Skeletal muscle cell (primary cell): ENCODE measurements around the gene ITM2C.

ENCODE experiments used
- DNase-seq: peaks from one replicate; pipeline ENCODE4 v3.0.0-alpha.2; 2010; ENCODE audit warnings: low read depth
- H3K4me3 ChIP-seq: 2 replicates; pipeline ENCODE4 v1.5.1; 2011; ENCODE audit warnings: low read depth, mild to moderate bottlenecking, control low read depth, low read length, moderate library complexity

Gene ITM2C

DNA sequence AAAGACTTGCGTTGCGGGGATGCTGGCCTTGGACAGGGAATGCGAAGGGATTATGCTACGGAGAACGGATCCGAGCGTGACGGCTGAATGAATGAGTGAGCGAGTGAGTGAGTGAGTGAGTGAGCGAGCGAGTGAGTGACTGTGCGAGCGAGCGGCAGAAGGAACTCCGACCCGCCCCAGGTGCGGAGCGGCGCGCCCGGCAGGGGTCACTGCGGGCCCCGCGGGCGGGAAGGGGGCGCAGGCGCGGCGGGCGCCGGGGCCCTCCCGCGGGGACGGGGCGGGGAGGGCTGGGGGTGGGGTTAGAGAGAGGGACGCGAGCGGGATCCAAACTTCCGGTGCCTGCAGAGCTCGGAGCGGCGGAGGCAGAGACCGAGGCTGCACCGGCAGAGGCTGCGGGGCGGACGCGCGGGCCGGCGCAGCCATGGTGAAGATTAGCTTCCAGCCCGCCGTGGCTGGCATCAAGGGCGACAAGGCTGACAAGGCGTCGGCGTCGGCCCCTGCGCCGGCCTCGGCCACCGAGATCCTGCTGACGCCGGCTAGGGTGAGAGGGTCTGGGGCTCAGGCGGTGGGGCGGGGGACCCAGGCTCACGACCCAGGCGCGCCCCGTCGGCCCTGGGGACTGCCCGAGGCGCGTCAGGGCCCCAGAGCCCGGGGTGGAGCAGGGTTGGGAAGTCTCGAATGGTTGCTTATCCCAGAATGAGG lies at the start of gene ITM2C:
ITM2C (plus strand) TSS at position 338 of the 702 bp plus-strand sequence; CDS start at position 422, 84 bp downstream.
- DNase-seq, result no peak

GRCh38 chr2:230815088-230815487 lies 49.7 kb upstream of the ITM2C start:
- no peak for DNase-seq
- no peak overlapping the region for H3K4me3 ChIP-seq

More for the DNA sequence above, at the start of gene ITM2C:
- H3K4me3 ChIP-seq, result peak within 1 kb of the TSS; percentile 78

DNA sequence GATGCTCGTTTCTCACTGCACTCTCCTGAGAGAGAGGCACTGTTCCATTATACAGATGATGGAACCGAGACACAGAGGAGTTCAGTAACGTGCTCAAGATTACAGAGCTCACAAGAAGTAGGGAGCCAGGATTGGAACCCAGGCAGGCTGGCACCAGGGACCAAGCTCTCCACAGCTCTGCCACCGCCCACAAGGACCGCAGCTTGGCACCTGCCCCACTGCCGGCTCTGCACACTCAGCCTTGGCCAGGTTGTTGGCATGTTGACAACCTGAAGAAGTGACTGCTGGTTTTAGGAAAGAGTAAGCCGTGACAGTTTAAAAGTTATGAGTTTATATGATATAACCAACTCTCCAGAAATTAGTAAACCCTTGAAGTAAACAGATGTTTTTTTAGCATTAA lies 48.0 kb upstream of the ITM2C start:
- no peak for DNase-seq
- H3K4me3 ChIP-seq, result no peak overlapping the region

GRCh38 chr2:230819433-230819832 lies 45.3 kb upstream of the ITM2C start:
- DNase-seq, result no peak

GRCh38 chr2:230821261-230821990 lies 43.3 kb upstream of the ITM2C start:
- no peak overlapping the region for H3K4me3 ChIP-seq
- DNase-seq, result no peak

More at GRCh38 chr2:230819433-230819832, 45.3 kb upstream of the ITM2C start:
- H3K4me3 ChIP-seq, result no peak overlapping the region

- H3K4me3 ChIP-seq, result no peak overlapping the region
- no peak for DNase-seq
Observed at GRCh38 chr2:230821991-230822520, 42.7 kb upstream of the ITM2C start.

DNA sequence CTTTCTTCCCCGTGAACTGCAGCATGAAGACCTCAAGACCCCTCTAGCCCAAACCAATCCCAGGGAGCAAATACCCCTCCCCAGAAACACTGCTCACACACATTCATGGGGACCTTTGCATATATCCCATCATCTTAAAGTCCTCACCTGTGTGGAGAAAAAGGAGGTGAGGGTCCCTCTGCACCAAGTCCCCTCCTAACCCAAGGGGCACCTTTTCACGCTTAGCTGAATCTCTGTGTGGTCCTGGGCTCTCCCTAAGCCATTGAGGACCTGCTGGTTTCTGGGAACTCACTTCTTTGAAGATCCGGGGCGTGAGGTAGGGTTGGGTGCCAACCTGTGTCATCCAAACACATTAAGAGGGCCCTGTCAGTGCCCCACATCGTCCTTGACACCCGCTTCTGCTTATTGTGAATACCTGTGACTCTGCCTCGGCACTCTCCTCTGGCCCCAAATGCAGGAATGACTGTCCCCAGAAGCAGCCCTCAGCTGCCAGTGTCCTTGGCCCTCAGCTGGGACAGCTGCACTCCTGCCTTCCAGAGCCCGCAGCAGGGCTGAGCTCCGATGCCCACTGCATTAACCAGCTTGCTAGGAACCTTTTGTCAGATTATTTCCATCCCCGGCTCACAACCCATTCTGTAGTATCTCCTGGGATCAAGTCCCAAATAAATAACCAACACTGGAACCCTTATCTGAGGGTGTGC lies 41.3 kb upstream of the ITM2C start:
- DNase-seq, result no peak
- H3K4me3 ChIP-seq, result no peak overlapping the region

- peak overlapping the region; percentile 38 for H3K4me3 ChIP-seq
- peak; percentile 39 for DNase-seq
Observed at GRCh38 chr2:230824406-230824978, 40.2 kb upstream of the ITM2C start.

DNA sequence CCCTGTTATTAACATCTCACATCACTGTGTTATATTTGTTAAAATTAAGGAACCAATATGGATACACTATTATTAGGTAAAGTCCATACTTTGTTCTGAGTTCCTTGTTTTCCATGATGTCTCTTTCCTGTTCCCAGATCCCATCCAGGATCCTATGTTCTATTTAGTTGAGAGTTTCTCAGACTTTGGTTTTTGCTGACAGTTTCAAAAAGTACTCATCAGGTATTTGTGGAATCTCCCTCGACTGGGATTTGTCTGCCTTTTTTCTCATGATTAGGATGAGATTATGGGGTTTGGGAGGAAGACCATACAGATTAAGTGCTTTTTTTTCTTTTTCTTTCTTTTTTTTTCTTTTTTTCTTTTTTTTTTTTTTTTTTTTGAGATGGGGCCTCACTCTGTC lies 39.4 kb upstream of the ITM2C start:
- no peak for DNase-seq
- no peak overlapping the region for H3K4me3 ChIP-seq

GRCh38 chr2:230827774-230828271 lies 36.9 kb upstream of the ITM2C start:
- no peak for DNase-seq
- peak overlapping the region; percentile 33 for H3K4me3 ChIP-seq

GRCh38 chr2:230828272-230828961 lies 36.3 kb upstream of the ITM2C start:
- H3K4me3 ChIP-seq, result peak overlapping the region; percentile 33
- no peak for DNase-seq

DNA sequence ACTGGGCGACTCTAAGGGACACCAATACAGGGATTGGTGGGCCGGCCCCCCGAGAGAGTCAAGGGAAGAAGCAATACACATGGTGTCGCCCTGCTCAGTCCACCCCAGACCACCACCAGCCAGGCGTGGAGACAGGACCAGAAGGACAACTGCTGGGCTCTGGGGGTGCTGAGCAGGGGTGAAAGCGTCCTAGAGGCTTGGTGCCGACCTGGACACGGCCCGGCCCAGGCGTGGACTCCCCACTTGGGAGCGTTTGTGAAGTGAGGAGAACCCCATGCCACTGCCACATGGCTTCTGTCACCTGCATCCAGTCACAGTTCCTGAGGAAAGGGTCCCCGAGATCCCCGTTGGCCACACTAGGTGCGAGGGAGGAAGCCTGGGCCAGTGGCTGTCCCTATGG lies 35.4 kb upstream of the ITM2C start:
- H3K4me3 ChIP-seq, result no peak overlapping the region
- DNase-seq, result no peak

DNA sequence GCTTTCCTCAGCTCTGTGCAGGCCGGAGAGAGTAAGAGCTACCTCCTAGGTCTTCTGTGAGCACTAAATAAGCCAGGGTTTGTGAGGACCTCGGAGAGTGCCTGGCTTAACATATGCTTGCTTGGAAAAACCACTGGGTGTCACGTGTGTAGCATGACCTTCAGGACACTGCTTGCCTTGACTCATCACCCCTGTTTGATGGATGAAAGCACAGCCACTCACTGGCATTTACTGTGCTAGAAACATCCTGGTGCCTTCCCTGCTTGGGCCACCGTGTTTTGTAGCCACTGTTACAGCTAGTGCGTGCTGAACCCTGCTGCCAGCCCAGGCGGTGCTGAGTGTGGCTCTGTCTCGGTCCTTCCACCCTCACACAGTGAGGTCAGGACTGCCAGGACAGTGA lies 34.8 kb upstream of the ITM2C start:
- H3K4me3 ChIP-seq, result no peak overlapping the region
- no peak for DNase-seq

- DNase-seq, result no peak
- no peak overlapping the region for H3K4me3 ChIP-seq
Observed at GRCh38 chr2:230830428-230830827, 34.3 kb upstream of the ITM2C start.

- no peak for DNase-seq
- no peak overlapping the region for H3K4me3 ChIP-seq
Observed at GRCh38 chr2:230840301-230840700, 24.4 kb upstream of the ITM2C start.

GRCh38 chr2:230842473-230842872 lies 22.3 kb upstream of the ITM2C start:
- H3K4me3 ChIP-seq, result no peak overlapping the region
- DNase-seq, result no peak

GRCh38 chr2:230843132-230843531 lies 21.6 kb upstream of the ITM2C start:
- no peak overlapping the region for H3K4me3 ChIP-seq
- DNase-seq, result no peak

GRCh38 chr2:230846360-230846759 lies 18.4 kb upstream of the ITM2C start:
- no peak for DNase-seq
- no peak overlapping the region for H3K4me3 ChIP-seq

DNA sequence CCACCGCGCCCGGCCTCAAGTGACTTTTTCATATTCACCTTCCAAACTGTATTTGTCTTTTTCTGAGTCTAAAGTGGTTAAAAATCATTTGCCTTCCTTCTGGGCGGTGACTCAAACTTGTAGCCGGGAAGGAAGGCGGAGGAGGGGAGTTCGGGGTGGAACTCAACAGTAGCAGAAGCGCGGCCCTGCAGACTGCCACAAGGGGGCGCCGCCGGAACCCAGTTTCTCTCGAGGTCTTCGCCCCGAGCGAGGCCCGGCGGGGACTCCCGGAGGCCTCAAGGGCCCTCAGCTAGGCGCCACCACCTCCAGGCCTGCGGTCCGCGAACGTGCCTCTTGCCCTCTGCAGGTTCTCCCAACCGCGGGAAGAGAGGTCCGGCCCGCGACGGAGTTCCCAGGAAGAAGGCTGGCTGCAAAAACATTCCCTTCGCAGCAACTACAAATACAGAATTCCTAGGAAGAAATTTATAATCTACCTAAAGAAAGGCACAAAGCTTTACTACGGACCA lies 16.8 kb upstream of the ITM2C start:
- peak; percentile 41 for DNase-seq
- peak overlapping the region; percentile 21 for H3K4me3 ChIP-seq
